Left ventricle myocardium superior (tissue), 1 donor: Measurements from ENCODE around the gene FCHSD1. TPM values are rescaled to one million over a fixed set of nuclear protein-coding genes. Genes with fewer than 3 reads are reported as not detected.

Experiments
- ATAC-seq: fragments of 200-7000 bp; cut with Tn5 transposase; one replicate; pipeline ENCODE4 v1.9.1; 2020; ENCODE audit warnings: mild to moderate bottlenecking, moderate library complexity
- DNase-seq: peaks from one replicate; pipeline ENCODE4 v3.0.0-alpha.2; 2020
- intact Hi-C: fragments of 100-400 bp; cut with micrococcal nuclease; formaldehyde crosslinking; loops from one replicate; pipeline ENCODE4 v1.11.0; 2022
- total RNA-seq: library from RNA; stranded (reverse); fragmentation: NEBNext Ultra II Directional; extraction: Animal tissue kit (Norgen Biotek cat#: 25700); gene quantifications from one replicate; pipeline ENCODE4 v1.2.1, GENCODE V29; 2021
- donor health status: DM: no; HTN: yes; CAD: no; lungs with severe emphysema.

FCHSD1 gene
- total RNA-seq, 1 donor from 2014 or later: 3.7 TPM

- intact Hi-C loops: no loop called here
- ATAC-seq: no peak
- DNase-seq: no peak
Observed at GRCh38 chr5:141677415-141677814, 26.2 kb upstream of the FCHSD1 start.

DNA sequence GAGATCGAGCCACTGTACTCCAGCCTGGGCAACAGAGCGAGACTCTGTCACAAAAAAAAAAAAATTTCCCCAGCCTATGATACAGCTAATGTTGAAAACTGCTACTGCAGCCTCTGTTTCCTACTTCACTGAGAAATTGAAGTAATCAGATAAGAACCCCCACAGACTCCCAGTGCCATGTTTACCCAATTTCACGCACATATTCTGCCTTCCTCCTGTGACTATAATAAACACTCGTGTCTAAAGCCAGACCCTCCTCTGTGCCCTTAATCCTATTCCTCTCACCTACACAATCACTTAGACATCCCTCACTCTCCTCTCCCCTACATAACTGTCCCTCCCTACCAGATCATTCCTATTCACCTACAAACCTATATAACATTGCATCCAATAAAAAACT lies 24.5 kb upstream of the FCHSD1 start:
- DNase-seq (no peak), ATAC-seq (no peak)
- intact Hi-C loops: no loop called here

GRCh38 chr5:141674747-141675146 lies 23.5 kb upstream of the FCHSD1 start:
- intact Hi-C loops: no loop called here

GRCh38 chr5:141672841-141673813 lies 21.9 kb upstream of the FCHSD1 start:
- peak; percentile 34 for ATAC-seq
- no peak for DNase-seq
- intact Hi-C loops: no loop called here

More at GRCh38 chr5:141674747-141675146, 23.5 kb upstream of the FCHSD1 start:
- DNase-seq (no peak), ATAC-seq (no peak)

GRCh38 chr5:141672071-141672840 lies 21.0 kb upstream of the FCHSD1 start:
- intact Hi-C loops: no loop called here
- ATAC-seq: no peak
- DNase-seq: no peak

GRCh38 chr5:141669520-141669919 lies 18.3 kb upstream of the FCHSD1 start:
- no peak for ATAC-seq
- DNase-seq: no peak
- intact Hi-C loops: no loop called here

DNA sequence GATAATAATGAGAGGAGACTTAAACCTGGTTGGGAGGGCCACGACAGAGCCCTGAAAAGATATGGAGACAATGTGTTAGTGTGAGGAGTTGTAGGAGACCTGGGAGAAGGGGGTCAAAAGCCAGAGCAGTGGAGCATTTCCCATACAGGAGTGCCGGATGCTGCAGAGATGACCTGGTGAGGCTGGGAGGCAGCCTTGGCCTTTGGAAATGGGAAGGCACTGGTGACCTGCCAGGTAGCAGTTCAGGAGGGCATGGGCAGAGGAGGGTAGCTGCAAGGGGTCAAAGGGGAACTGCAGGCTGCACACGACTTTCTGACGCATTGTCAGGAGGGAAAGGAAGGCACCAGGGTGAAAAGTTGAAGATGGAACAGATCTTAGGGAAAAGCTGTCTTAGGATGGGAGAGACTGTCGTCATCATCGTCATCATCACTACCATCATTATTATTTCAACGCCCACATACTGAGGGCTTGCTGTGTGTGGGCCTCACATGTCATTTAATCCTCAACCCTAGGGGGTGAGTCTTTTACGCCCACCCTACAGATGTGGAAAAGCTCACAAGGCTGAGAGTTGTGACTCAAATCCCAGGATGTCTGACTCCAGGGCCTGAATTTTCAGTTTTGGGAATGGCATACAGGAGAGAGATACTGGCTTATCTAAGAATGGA lies 17.5 kb upstream of the FCHSD1 start:
- DNase-seq (no peak), ATAC-seq (no peak)
- intact Hi-C loops: no loop called here

DNA sequence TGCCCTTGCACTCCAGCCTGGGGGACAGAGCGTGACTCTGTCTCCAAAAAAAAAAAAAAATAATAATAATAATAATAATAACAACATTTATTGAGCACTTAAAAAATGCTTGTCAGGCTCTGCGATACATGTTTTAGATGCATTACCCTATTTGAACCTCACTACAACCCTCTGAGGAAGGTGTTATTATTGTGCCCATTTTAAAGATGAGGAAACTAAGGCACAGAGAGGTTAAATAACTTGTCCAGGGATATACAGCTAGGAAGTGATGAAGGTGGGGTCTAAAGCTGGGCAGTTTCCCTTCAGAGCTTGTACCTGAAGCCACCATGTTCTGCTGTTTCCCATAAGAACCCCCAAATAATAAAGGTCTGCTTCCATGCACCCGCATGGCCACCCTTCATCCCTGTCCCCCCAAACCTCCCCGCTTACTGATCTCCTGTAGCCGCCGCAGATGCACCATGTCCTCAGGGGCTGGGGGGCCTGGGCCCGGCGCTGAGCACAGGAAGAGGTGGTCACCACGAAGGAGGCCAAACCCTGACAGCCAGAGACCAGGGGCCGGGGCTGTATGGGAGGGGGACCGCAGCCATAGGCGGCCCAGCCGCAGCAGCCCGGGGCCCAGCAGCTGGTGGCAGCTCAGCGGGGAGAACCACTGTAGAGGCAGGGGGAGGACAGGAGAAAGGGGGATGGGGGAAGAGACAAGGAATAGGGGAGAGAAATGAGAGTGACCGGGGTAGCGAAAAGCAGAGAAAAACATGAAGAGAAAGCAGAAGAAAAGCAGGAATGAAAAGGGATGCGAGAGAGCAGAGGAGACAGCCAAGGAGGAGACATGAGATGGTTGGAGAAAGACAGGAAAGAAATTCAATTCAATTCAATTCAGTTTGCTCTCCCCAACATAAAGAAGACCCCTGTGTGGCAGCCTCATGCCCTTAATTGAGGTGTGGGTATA lies 15.1 kb upstream of the FCHSD1 start:
- no peak for ATAC-seq
- DNase-seq: no peak
- intact Hi-C loops: no loop called here

DNA sequence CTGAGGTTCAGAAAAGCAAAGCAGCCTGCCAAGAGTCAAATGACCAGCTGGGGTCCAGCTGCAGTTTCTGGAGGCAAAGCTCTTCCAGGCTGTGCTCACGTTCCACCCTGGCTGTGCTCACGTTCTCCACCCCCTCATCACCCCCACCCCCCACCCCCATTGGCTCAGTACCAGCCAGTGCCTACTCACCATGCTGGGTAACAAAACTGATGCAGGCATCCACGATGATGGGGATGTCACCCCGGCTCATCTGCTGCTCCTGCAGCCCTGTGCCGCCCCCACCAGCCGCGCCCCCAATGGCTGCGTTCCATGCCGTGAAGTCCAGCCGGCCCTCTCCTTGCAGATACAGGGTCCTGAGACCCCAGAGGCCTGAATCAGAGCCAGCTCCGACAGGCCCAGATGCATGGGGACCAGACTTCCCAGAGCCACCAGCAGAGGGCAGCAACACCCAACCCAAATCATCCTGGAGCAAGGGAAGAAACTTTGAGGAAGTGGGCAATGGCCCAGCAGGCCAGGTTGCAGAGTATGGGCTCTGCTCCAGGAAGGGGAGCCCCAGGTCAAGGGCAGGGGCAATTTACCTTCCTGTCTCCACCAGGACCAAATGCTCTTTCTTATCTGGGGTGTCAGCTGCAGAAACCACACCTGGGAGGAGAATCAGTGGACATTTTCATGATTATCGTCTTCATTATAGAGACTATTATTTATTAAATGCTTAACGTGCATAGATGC lies 13.7 kb upstream of the FCHSD1 start:
- intact Hi-C loops: no loop called here
- DNase-seq: peak; percentile 86
- peak; percentile 86 for ATAC-seq

GRCh38 chr5:141663506-141663905 lies 12.3 kb upstream of the FCHSD1 start:
- ATAC-seq: no peak
- intact Hi-C loops: no loop called here
- DNase-seq: no peak

DNA sequence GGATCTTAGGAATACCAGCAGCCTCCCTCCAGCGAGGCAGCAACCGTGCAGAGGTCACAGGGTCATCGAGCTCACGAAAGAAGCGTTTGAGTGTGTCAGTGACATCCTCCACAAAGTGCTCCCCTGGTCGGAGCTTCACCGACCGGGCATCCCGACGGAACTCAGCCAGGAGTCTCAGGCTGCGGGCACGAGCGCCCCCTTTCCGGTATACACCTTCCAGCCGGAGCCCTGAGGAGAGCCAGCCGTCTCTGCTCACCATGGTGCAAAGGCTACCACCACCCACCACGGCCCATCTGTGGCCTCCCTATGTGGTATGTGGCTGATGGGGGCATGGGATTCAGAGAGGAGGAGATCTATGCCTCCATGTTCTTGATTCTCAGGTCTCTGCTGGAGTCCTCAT lies 10.8 kb upstream of the FCHSD1 start:
- intact Hi-C loops: no loop called here
- DNase-seq (no peak), ATAC-seq (no peak)

DNA sequence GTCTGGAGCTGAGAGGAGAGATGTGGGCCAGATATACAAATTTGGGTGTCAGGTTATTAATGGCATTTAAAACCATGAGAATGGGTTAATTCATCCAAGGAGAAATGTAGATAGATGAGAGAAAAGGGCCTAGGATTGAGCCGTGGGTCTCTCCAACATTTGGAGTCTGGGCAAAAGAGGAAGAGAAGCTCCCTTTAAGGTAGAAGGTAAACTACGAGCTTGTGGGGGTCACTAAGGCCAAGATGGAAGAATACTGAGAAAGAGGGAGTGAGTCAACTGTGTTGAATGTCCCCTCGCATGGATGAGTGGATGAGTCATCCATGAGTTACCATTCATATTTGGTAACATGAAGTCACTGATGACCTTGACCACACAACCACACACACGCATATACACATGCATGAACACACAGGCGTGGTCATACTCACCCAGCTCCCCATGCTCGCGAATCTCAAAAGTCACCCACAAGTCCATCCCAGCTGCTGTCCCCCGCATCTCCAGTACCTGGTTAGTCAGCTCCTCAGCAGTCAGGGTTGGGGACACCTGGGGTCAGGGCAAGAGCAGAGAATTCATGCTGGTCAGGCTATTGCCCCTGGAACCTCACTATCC lies 6.8 kb upstream of the FCHSD1 start:
- no peak for DNase-seq
- intact Hi-C loops: no loop called here
- no peak for ATAC-seq

GRCh38 chr5:141657404-141657803 lies 6.2 kb upstream of the FCHSD1 start:
- intact Hi-C loops: no loop called here
- no peak for DNase-seq
- no peak for ATAC-seq

DNA sequence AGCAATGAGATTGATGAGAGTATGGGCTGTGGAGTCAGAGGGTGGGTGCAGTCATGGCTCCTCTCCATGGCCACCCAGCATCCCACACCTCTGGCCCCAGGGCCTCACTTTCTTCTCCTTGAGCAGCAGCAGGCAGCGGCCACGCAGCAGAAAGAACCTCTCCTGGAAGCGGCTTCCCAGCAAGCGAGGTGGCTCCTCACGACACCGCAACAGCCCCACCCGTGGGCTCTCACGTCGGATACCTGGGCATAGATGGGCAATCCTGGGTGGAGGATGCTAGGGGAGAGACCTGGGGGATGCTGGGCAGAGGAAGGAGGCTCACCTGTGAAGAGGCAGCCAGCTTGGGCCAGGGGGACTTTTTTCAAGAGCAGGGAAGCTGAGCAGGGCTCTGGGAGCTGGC lies 5.2 kb upstream of the FCHSD1 start:
- intact Hi-C loops: no loop called here
- no peak for ATAC-seq

GRCh38 chr5:141655020-141655419 lies 3.8 kb upstream of the FCHSD1 start:
- DNase-seq: no peak
- intact Hi-C loops: no loop called here
- no peak for ATAC-seq

More for the DNA sequence above, 5.2 kb upstream of the FCHSD1 start:
- DNase-seq: no peak

DNA sequence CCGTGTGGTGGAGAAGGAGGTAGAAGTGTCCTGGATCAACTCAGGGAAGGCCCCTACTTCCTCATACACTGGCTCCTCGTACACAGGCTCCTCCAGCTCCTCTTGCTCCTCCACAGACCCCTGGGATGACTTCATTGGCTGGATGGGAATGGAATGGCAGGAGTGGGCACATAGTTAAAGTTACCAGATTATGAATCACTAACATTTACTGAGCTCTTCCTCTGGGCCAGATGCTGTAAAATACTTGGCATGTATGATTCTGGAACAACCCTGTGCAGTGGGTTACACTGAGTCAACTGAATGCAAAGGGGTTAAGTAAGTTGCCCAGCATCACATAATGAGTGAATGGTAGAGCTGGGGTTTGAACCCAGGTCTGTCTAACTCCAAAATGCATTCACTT lies 3.1 kb upstream of the FCHSD1 start:
- intact Hi-C loops: no loop called here
- ATAC-seq (no peak), DNase-seq (no peak)

DNA sequence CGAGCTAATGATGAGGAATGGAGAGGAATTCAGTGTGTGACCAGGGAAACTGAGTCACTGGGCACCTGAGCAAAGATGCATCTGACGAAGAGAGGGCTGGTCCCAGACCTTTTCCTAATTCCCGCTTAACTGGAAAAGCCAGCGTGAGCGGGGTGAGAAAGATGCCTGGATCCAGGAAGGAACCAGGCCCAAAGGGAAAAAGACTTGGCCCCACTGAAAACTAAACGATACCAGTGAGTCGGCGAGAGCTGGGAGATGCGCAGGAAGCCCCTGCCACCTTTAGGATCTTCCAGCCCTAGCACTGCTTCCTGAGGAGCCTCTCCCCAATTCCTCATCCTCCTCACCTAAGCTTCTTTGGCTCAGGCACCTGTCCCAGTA lies 499 bp upstream of the FCHSD1 start:
- intact Hi-C loops: no loop called here
- ATAC-seq: no peak
- no peak for DNase-seq

GRCh38 chr5:141649972-141650371 lies 1.2 kb downstream of the FCHSD1 start:
- intact Hi-C loops: no loop called here
- DNase-seq: no peak

More at GRCh38 chr5:141649972-141650371, 1.2 kb downstream of the FCHSD1 start:
- no peak for ATAC-seq
